ENCODE data around the gene POLR3A.

GRCh38 chr10:77926566-77927401 lies 102.5 kb downstream of the POLR3A start, which contains the start of gene DLG5:
- TF ChIP-seq CTCF (optimal IDR thresholded peaks at IDR 0.05 in 1 of 3, IDR thresholded peaks at IDR 0.05 in 1 of 3, conservative IDR thresholded peaks at IDR 0.05 in 1 of 3; ENCODE audit: extremely low read depth in 1 of 3, insufficient read depth in 2 of 3, low read length in 3 of 3), result no peak
- no peak for TF ChIP-seq EZH2 (IDR thresholded peaks at IDR 0.05; ENCODE audit: low read length)

Data from keratinocyte (primary cell).